ENCODE results near the gene KCTD12.

KCTD12 gene

DNA sequence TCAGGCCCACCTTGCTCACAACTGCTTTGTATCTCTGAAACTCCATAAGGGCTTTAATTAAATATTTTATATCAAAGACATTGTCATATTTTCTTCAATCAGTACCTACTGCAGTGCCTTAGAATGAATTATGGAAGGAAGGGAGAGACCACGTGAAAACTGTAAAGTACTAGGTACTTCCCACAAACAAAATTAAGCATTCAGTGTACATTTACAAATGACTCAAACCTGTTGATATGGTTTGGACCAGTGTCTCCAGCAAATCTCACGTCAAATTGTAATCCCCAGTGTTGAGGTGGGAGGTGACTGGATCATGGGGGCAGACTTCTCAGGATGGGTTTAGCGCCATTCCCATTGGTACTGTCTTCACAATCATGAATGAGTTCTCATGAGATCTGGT lies 23.2 kb downstream of the KCTD12 start:
- ATAC-seq (ENCODE audit: insufficient read depth, low read depth) (no peak), DNase-seq (no peak)
- Histone ChIP-seq H4K20me1 (ENCODE audit: insufficient read depth, low read length) (no peaks in the 10 kb centered on the region), H3K4me3 (ENCODE audit: low read depth in 1 of 2, low read length in 2 of 2) (no peak overlapping the region), H3K4me2 (ENCODE audit: insufficient read depth, low read length) (no peak overlapping the region), H3K9ac (ENCODE audit: low read depth, low read length) (no peak overlapping the region), H3K9me3 (ENCODE audit: insufficient read depth, low read length, severe bottlenecking) (no peaks in the 10 kb centered on the region), H3K27ac (ENCODE audit: low read length) (no peak overlapping the region), H2AFZ (ENCODE audit: low read depth, low read length) (no peak overlapping the region), H3K36me3 (ENCODE audit: insufficient read depth, low read length) (no peaks in the 10 kb centered on the region), H3K79me2 (ENCODE audit: insufficient read depth, low read length) (no peaks in the 10 kb centered on the region), H3K27me3 (ENCODE audit: insufficient read depth, low read length, poor library complexity) (no peaks in the 10 kb centered on the region), H3K4me1 (ENCODE audit: insufficient read depth, low read length) (no peaks in the 10 kb centered on the region)
- TF ChIP-seq, protein P1, sequence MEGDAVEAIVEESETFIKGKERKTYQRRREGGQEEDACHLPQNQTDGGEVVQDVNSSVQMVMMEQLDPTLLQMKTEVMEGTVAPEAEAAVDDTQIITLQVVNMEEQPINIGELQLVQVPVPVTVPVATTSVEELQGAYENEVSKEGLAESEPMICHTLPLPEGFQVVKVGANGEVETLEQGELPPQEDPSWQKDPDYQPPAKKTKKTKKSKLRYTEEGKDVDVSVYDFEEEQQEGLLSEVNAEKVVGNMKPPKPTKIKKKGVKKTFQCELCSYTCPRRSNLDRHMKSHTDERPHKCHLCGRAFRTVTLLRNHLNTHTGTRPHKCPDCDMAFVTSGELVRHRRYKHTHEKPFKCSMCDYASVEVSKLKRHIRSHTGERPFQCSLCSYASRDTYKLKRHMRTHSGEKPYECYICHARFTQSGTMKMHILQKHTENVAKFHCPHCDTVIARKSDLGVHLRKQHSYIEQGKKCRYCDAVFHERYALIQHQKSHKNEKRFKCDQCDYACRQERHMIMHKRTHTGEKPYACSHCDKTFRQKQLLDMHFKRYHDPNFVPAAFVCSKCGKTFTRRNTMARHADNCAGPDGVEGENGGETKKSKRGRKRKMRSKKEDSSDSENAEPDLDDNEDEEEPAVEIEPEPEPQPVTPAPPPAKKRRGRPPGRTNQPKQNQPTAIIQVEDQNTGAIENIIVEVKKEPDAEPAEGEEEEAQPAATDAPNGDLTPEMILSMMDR (IDR thresholded peaks at IDR 0.05; ENCODE audit: borderline replicate concordance, extremely low read depth, low read length, poor library complexity, severe bottlenecking), result no peak
- TF ChIP-seq EZH2 (IDR thresholded peaks at IDR 0.05; ENCODE audit: borderline replicate concordance, low read depth, low read length, severe bottlenecking), result no peak

DNA sequence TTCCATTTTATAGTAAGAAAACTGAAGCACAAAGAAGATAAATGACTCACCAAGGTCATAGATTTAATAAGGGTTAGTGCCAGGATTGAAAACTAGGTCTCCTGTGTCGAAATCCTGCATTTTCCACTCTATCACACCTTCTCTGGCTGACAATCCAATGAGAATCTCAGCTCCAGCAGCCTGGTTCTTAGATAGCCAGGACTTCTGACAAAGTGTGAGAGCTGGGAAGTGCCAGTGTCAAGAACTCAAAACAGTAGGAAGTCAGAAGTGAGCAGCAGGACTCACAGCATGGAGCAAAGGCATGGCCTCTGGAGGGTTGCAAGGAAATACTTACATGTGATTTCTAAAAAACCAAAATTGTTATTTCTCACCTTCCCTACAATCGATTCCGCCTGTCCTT lies 24.3 kb downstream of the KCTD12 start:
- H3K4me3 ChIP-seq (ENCODE audit: low read depth in 1 of 2, low read length in 2 of 2), result no peak overlapping the region
- H3K79me2 ChIP-seq (ENCODE audit: insufficient read depth, low read length), result no peaks in the 10 kb centered on the region
- ATAC-seq (ENCODE audit: insufficient read depth, low read depth), result no peak
- H3K9me3 ChIP-seq (ENCODE audit: insufficient read depth, low read length, severe bottlenecking), result no peaks in the 10 kb centered on the region
- H3K36me3 ChIP-seq (ENCODE audit: insufficient read depth, low read length), result no peaks in the 10 kb centered on the region
- H4K20me1 ChIP-seq (ENCODE audit: insufficient read depth, low read length), result no peaks in the 10 kb centered on the region
- H3K4me1 ChIP-seq (ENCODE audit: insufficient read depth, low read length), result no peaks in the 10 kb centered on the region
- H3K9ac ChIP-seq (ENCODE audit: low read depth, low read length), result no peak overlapping the region
- no peak overlapping the region for H2AFZ ChIP-seq (ENCODE audit: low read depth, low read length)
- TF ChIP-seq, protein P1 (IDR thresholded peaks at IDR 0.05; ENCODE audit: borderline replicate concordance, extremely low read depth, low read length, poor library complexity, severe bottlenecking), result no peak
- TF ChIP-seq EZH2 (IDR thresholded peaks at IDR 0.05; ENCODE audit: borderline replicate concordance, low read depth, low read length, severe bottlenecking), result no peak
- H3K27me3 ChIP-seq (ENCODE audit: insufficient read depth, low read length, poor library complexity), result no peaks in the 10 kb centered on the region
- DNase-seq, result no peak
- H3K4me2 ChIP-seq (ENCODE audit: insufficient read depth, low read length), result no peak overlapping the region
- H3K27ac ChIP-seq (ENCODE audit: low read length), result no peak overlapping the region

DNA sequence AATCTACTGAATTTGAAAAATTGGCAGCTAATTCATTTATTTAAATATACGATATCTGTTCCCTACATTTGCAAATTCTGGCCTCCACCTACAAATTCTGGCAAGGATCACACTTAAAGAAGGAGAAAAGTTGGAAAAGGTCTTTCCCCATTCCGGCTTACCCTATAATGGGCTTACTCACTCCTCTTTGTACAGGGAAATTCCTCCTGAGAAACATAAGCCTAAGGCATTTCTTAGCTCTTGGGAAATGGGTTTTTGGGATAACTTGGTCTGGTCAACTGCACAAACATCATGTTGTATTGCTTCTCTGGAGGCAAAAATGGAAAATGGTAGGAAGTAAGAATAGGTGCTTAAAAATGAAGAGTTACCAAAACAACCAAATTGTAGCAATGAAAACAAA lies 25.5 kb downstream of the KCTD12 start:
- no peak overlapping the region for H3K27ac ChIP-seq (ENCODE audit: low read length)
- no peaks in the 10 kb centered on the region for H3K4me1 ChIP-seq (ENCODE audit: insufficient read depth, low read length)
- ATAC-seq (ENCODE audit: insufficient read depth, low read depth) (no peak), DNase-seq (no peak)
- TF ChIP-seq EZH2 (IDR thresholded peaks at IDR 0.05; ENCODE audit: borderline replicate concordance, low read depth, low read length, severe bottlenecking), result no peak
- TF ChIP-seq, protein P1 (IDR thresholded peaks at IDR 0.05; ENCODE audit: borderline replicate concordance, extremely low read depth, low read length, poor library complexity, severe bottlenecking), result no peak
- H3K9ac ChIP-seq (ENCODE audit: low read depth, low read length), result no peak overlapping the region
- H3K9me3 ChIP-seq (ENCODE audit: insufficient read depth, low read length, severe bottlenecking), result no peaks in the 10 kb centered on the region
- no peak overlapping the region for H3K4me2 ChIP-seq (ENCODE audit: insufficient read depth, low read length)
- H3K4me3 ChIP-seq (ENCODE audit: low read depth in 1 of 2, low read length in 2 of 2), result no peak overlapping the region
- no peaks in the 10 kb centered on the region for H3K27me3 ChIP-seq (ENCODE audit: insufficient read depth, low read length, poor library complexity)
- no peaks in the 10 kb centered on the region for H4K20me1 ChIP-seq (ENCODE audit: insufficient read depth, low read length)
- no peaks in the 10 kb centered on the region for H3K36me3 ChIP-seq (ENCODE audit: insufficient read depth, low read length)
- no peaks in the 10 kb centered on the region for H3K79me2 ChIP-seq (ENCODE audit: insufficient read depth, low read length)
- no peak overlapping the region for H2AFZ ChIP-seq (ENCODE audit: low read depth, low read length)

DNA sequence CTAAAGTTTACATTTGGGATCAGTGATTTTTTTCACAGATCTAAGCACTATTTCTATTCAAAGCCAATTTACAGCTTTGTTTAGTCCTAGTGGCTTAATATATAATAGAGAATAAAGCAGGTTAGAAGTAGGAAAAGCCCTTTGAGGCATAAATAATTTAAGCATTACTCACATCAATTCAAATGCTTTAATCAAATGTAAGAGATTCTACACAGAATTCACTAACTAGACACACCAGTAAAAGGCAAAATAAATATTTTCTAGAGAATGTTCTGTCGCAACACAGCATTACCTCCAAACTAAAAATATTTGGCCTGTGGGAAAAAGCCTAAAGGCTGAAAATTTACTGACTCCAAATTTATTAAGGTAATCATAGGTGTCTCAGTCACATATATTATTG lies 31.3 kb downstream of the KCTD12 start:
- Histone ChIP-seq H3K79me2 (ENCODE audit: insufficient read depth, low read length) (no peaks in the 10 kb centered on the region), H3K36me3 (ENCODE audit: insufficient read depth, low read length) (no peaks in the 10 kb centered on the region), H3K4me2 (ENCODE audit: insufficient read depth, low read length) (no peak overlapping the region), H3K9ac (ENCODE audit: low read depth, low read length) (no peak overlapping the region), H3K4me1 (ENCODE audit: insufficient read depth, low read length) (no peaks in the 10 kb centered on the region), H3K4me3 (ENCODE audit: low read depth in 1 of 2, low read length in 2 of 2) (no peak overlapping the region), H3K27me3 (ENCODE audit: insufficient read depth, low read length, poor library complexity) (no peaks in the 10 kb centered on the region), H3K27ac (ENCODE audit: low read length) (no peak overlapping the region), H3K9me3 (ENCODE audit: insufficient read depth, low read length, severe bottlenecking) (no peaks in the 10 kb centered on the region), H4K20me1 (ENCODE audit: insufficient read depth, low read length) (no peaks in the 10 kb centered on the region), H2AFZ (ENCODE audit: low read depth, low read length) (no peak overlapping the region)
- ATAC-seq (ENCODE audit: insufficient read depth, low read depth) (no peak), DNase-seq (no peak)
- TF ChIP-seq, protein P1 (IDR thresholded peaks at IDR 0.05; ENCODE audit: borderline replicate concordance, extremely low read depth, low read length, poor library complexity, severe bottlenecking), result no peak
- TF ChIP-seq EZH2 (IDR thresholded peaks at IDR 0.05; ENCODE audit: borderline replicate concordance, low read depth, low read length, severe bottlenecking), result no peak
